Sigmoid colon (tissue), 7 donors: ENCODE data around the gene PSKH1. TPM values are rescaled to one million over a fixed set of nuclear protein-coding genes. Genes with fewer than 3 reads are reported as not detected.

Experiments
- DNase-seq: peaks from one replicate; pipeline ENCODE4 v3.0.0-alpha.2; 2019
- H3K27ac ChIP-seq, 4 donors: fragments of 200-600 bp; sonication (generic); one replicate each; pipeline ENCODE4 v1.5.1; 2016 to 2019; ENCODE audit warnings: mild to moderate bottlenecking in 1 of 4
- H3K27me3 ChIP-seq, 3 donors: fragments of 200-600 bp; sonication (generic); one replicate each; pipeline ENCODE4 v1.5.1; 2019; ENCODE audit warnings: mild to moderate bottlenecking in 1 of 3
- H3K36me3 ChIP-seq, 4 donors: fragments of 200-600 bp; sonication (generic); one replicate each; pipeline ENCODE4 v1.5.1; 2016 to 2019
- H3K4me1 ChIP-seq, 4 donors: fragments of 200-600 bp; sonication (generic); one replicate each; pipeline ENCODE4 v1.5.1; 2017 to 2019
- H3K4me3 ChIP-seq, 4 donors: fragments of 200-600 bp; sonication (generic); one replicate each; pipeline ENCODE4 v1.5.1; 2017 to 2019; ENCODE audit warnings: mild to moderate bottlenecking in 2 of 4, moderate library complexity in 1 of 4
- H3K9me3 ChIP-seq, 4 donors: fragments of 200-600 bp in 3 of 4; sonication (generic) in 3 of 4; one replicate each; pipeline versions ENCODE4 v1.5.1 to v1.6.1; 2013 to 2019
- CTCF ChIP-seq, 4 experiments: fragments of 450-650 bp in 3 of 4; fragments of 200-600 bp in 1 of 4; IDR thresholded peaks; one replicate each; pipeline ENCODE4 v1.5.1; 2016 to 2019; ENCODE audit warnings: antibody characterized with exemption in 4 of 4, mild to moderate bottlenecking in 3 of 4, moderate library complexity in 2 of 4
- EP300 ChIP-seq, 4 donors: sonication (generic); formaldehyde crosslinking; IDR thresholded peaks; one replicate each; pipeline ENCODE4 v1.6.1; 2017; ENCODE audit warnings: antibody characterized with exemption in 4 of 4
- POLR2A ChIP-seq, 2 donors: fragments of 450-650 bp; IDR thresholded peaks; one replicate each; pipeline ENCODE4 v1.6.1; 2016; ENCODE audit warnings: antibody characterized with exemption in 2 of 2, mild to moderate bottlenecking in 2 of 2, moderate library complexity in 2 of 2
- POLR2AphosphoS5 ChIP-seq, 4 donors: sonication (generic); formaldehyde crosslinking; IDR thresholded peaks; one replicate each; pipeline ENCODE4 v1.6.1; 2017; ENCODE audit warnings: antibody characterized with exemption in 4 of 4
- WGBS, 2 donors: extraction: QIAGEN DNeasy Blood & Tissue Kit; methylation state at CpG; one replicate each; pipeline ENCODE4 v1.1.7; 2013; 5-methylcytosine and 5-hydroxymethylcytosine counted together
- intact Hi-C: fragments of 100-400 bp; cut with DNase I; formaldehyde crosslinking; loops from one replicate; pipeline ENCODE4 v1.15.1; 2023
- polyA plus RNA-seq, 3 donors: library from polyadenylated mRNA; stranded (reverse); fragments of 200-250 nt; gene quantifications; one replicate each; pipeline ENCODE4 v1.2.3, GENCODE V29; 2013
- total RNA-seq, 4 donors: library from RNA; depleted of rRNA; stranded (reverse); fragments of >200 nt; gene quantifications; one replicate each; pipeline ENCODE4 v1.1.0, GENCODE V29; 2016
- donor health status: healthy with polysubstance abuse.
- donor health status: Bipolar disorder and iron deficiency.
- donor health status: healthy.

The PSKH1 gene
- total and polyA plus RNA-seq, 7 donors, result 13.9 to 29.2 (median 20.8) TPM

GRCh38 chr16:67967183-67967957 is 74.3 kb downstream of the PSKH1 start:
- peaks cover 0 to 54% (median 46%) of the 10 kb centered on the region in 4 donors for H3K4me1 ChIP-seq
- H3K9me3 ChIP-seq, result no peaks in the 10 kb centered on the region
- no peak for DNase-seq
- intact Hi-C loops, result no loop called here
- no peaks in the 10 kb centered on the region for H3K27me3 ChIP-seq
- peak overlapping the region; percentile 93 to 99 (median 96) for H3K27ac ChIP-seq
- WGBS, 2 donors, result 32 to 54% methylated on average over 18 of the region's 18 CpGs
- peaks cover 0 to 10% (median 9%) of the 10 kb centered on the region in 4 donors for H3K36me3 ChIP-seq
- peak overlapping the region; percentile 71 to 97 (median 84) for H3K4me3 ChIP-seq
- TF ChIP-seq POLR2A (IDR thresholded peaks at IDR 0.05), result no peak
- TF ChIP-seq CTCF (IDR thresholded peaks at IDR 0.05), result no peak
- no peak for TF ChIP-seq EP300 (IDR thresholded peaks at IDR 0.05)

DNA sequence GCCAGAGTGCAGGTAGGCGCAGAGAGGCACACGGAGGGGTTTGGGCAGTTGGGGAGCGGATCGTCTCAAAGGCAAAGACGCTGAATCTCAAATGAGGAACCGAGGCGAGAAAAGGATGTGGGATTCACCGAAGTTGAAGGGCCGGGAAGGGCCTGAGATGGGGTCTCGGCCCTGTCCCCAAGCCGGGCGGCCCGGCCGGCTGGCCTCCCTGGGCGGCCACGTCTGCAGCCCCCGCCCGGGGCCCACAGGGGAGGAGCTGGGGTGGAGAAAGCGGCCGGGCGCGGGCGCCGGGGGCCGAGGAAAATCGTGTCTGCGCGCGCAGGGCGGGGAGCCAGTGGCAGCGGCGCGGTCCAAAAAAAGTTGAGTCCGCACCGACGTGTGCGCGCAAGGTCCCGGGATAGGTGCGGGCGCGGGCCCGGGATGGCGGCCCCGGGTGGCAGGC is 74.9 kb downstream of the PSKH1 start:
- intact Hi-C loops, result no loop called here
- peak overlapping the region; percentile 71 to 97 (median 84) for H3K4me3 ChIP-seq
- H3K27ac ChIP-seq, result peak overlapping the region; percentile 93 to 99 (median 96)
- TF ChIP-seq EP300 (IDR thresholded peaks at IDR 0.05) (no peak), CTCF (IDR thresholded peaks at IDR 0.05) (no peak), POLR2A (IDR thresholded peaks at IDR 0.05) (no peak), POLR2AphosphoS5 (IDR thresholded peaks at IDR 0.05) (no peak)
- peaks cover 0 to 4% (median 2%) of the 10 kb centered on the region in 4 donors for H3K36me3 ChIP-seq
- H3K4me1 ChIP-seq, result peaks cover 0 to 50% (median 45%) of the 10 kb centered on the region in 4 donors
- no peak for DNase-seq
- no peaks in the 10 kb centered on the region for H3K9me3 ChIP-seq
- 2 to 5% methylated on average over 45 of the region's 45 CpGs for WGBS, 2 donors
- no peaks in the 10 kb centered on the region for H3K27me3 ChIP-seq

GRCh38 chr16:67968400-67969253 is 75.6 kb downstream of the PSKH1 start, which contains the start of gene SLC12A4:
Gene SLC12A4, minus strand, starts transcription at chr16:67968637. Its CDS starts 84 bp downstream, at chr16:67968553.
- TF ChIP-seq EP300 (IDR thresholded peaks at IDR 0.05), result no peak
- TF ChIP-seq POLR2AphosphoS5 (IDR thresholded peaks at IDR 0.05), result peak; percentile 76 to 95 (median 89)
- peak; percentile 19 to 59 for TF ChIP-seq POLR2A (IDR thresholded peaks at IDR 0.05)
- no peak for TF ChIP-seq CTCF (IDR thresholded peaks at IDR 0.05)
- H3K27me3 ChIP-seq, result no peaks in the 10 kb centered on the region
- peak; percentile 94 for DNase-seq
- peaks cover 0 to 44% (median 39%) of the 10 kb centered on the region in 4 donors for H3K4me1 ChIP-seq
- intact Hi-C loops, result no loop called here
- peak within 1 kb of the TSS; percentile 93 to 99 (median 96) for H3K27ac ChIP-seq
- WGBS, 2 donors, result 1% methylated on average over 78 of the region's 78 CpGs
- H3K9me3 ChIP-seq, result no peaks in the 10 kb centered on the region
- H3K36me3 ChIP-seq, result no peaks in the 10 kb centered on the region
- H3K4me3 ChIP-seq, result peak within 1 kb of the TSS; percentile 71 to 97 (median 84)

GRCh38 chr16:67969254-67970039 is 76.4 kb downstream of the PSKH1 start:
- no peak for DNase-seq
- no peaks in the 10 kb centered on the region for H3K9me3 ChIP-seq
- TF ChIP-seq EP300 (IDR thresholded peaks at IDR 0.05) (no peak), CTCF (IDR thresholded peaks at IDR 0.05) (no peak), POLR2AphosphoS5 (IDR thresholded peaks at IDR 0.05) (no peak), POLR2A (IDR thresholded peaks at IDR 0.05) (no peak)
- H3K27ac ChIP-seq, result peak overlapping the region; percentile 93 to 99 (median 96)
- WGBS, 2 donors, result 30 to 49% methylated on average over 40 of the region's 40 CpGs
- no peaks in the 10 kb centered on the region for H3K27me3 ChIP-seq
- H3K36me3 ChIP-seq, result no peaks in the 10 kb centered on the region
- H3K4me3 ChIP-seq, result peak overlapping the region; percentile 71 to 97 (median 84)
- peaks cover 0 to 35% (median 31%) of the 10 kb centered on the region in 4 donors for H3K4me1 ChIP-seq
- intact Hi-C loops, result no loop called here
